Measurements from ENCODE around the gene BRCA1. TPM values are rescaled to one million over a fixed set of nuclear protein-coding genes. Genes with fewer than 3 reads are reported as not detected.
A peak's percentile ranks its signal among the peaks of the same experiment; 100 is the strongest.
"Not testable (repeated sequence)": the region's sequence is repeated elsewhere in the genome, so short reads cannot be mapped to it uniquely, and the experiment has no call there.

Gene BRCA1
- polyA plus RNA-seq, 2 of the 4 experiments (the other 2 are of a cell fraction) = 41.0 to 71.8 TPM

DNA sequence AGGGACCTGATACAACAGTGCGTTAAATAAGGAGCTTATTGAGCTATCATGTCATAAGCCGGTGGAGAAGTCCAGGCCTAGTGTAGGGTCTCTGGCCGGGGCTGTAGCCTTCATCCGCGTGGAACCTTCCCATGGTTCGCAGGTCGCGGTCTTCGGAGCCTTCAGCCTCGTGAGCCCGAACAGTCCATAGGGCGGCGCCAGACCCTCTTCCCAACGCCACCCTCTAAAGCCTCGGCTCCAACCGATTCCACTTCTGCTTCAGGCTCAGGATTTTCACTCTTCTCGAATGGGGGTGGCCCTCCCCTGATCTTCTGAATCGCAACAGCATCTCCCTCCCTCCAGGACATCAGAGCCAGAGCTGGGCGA is 10.3 kb upstream of the BRCA1 start:
- Histone ChIP-seq H3K4me3 (no peak overlapping the region), H3K4me2 (no peak overlapping the region), H3K9me3 (no peaks in the 10 kb centered on the region), H3K4me1 (no peaks in the 10 kb centered on the region), H3K27ac (no peak overlapping the region)
- 92% methylated on average over 19 of the region's 19 CpGs for WGBS (ENCODE audit: missing lambda C conversion rate)
- ATAC-seq = 0 out of 6 replicates have a peak, but pooled peaks of 1 of the 2 experiments have one; percentile 20
- DNase-seq (ENCODE audit: low read depth in 1 of 2, low spot score in 1 of 2) = no peak
- ChIA-PET CTCF (interaction anchor here (1.2 to 1.4 kb wide), 3 partner anchors 18 to 44 kb away, joined by 3 read pairs; no protein-coding TSS in a partner anchor), POLR2A (no interaction called here)
- no peak for TF ChIP-seq JUNB (IDR thresholded peaks at IDR 0.05)
- TF ChIP-seq MYC (IDR thresholded peaks at IDR 0.05; ENCODE audit: borderline replicate concordance, low read length) = no peak
- no peak for TF ChIP-seq ZSCAN20 (CRISPR knock-in tag; IDR thresholded peaks at IDR 0.05)
- TF ChIP-seq BHLHE40 (IDR thresholded peaks at IDR 0.05; ENCODE audit: low read depth, low read length) = no peak
- no peak for TF ChIP-seq NPAS2 (CRISPR knock-in tag; IDR thresholded peaks at IDR 0.05; ENCODE audit: borderline replicate concordance)
- no peak for TF ChIP-seq ESRRA (IDR thresholded peaks at IDR 0.05; ENCODE audit: borderline replicate concordance, low read length)
- TF ChIP-seq HOXB13 (CRISPR knock-in tag; IDR thresholded peaks at IDR 0.05; ENCODE audit: low read depth) = no peak
- TF ChIP-seq HDAC2 (IDR thresholded peaks at IDR 0.05) = no peak
- no peak for TF ChIP-seq PHF8 (IDR thresholded peaks at IDR 0.05; ENCODE audit: borderline replicate concordance, low read depth)
- TF ChIP-seq ZNF302 (CRISPR knock-in tag; IDR thresholded peaks at IDR 0.05) = no peak
- FAIRE-seq = no peak

DNA sequence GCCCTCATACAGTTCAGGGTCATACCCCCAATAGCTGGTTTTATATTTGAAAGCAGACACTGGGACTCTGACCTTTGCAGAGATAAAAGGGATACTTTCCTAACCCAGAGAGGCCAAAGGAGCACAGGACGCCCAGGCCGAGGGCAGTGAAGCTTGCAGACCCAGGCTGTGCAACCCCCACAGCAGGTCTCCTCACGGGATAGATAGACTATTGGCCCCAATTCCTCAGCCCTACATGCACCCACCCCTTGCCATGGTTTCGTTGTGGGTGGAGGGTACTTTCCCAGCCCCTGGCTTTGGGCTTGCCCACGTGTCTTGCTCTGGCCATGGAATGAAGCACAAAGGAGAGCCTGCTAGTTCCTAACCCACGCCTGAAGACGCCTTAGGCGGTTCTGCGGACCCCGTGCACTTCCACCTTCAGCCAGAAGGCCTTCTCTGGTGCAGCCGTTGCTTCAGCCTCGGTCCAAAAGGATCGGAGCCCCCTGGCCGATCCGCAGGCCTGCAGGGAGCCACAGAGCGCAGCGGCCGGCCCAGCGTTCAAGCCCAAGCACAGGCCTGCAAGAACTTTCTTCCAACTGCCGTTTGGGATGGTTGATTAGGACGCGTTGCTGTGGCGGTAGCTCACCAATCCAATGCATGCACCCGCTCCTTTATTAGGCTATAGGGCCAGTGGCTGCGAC is 9.8 kb upstream of the BRCA1 start:
- ChIA-PET CTCF (interaction anchor here (1.2 to 1.4 kb wide), 3 partner anchors 18 to 44 kb away, joined by 3 read pairs; no protein-coding TSS in a partner anchor), POLR2A (no interaction called here)
- no peak for DNase-seq (ENCODE audit: low read depth in 1 of 2, low spot score in 1 of 2)
- Histone ChIP-seq H3K9me3 (no peaks in the 10 kb centered on the region), H3K27ac (no peak overlapping the region), H3K4me1 (no peaks in the 10 kb centered on the region), H3K4me3 (no peak overlapping the region), H3K4me2 (no peak overlapping the region)
- TF ChIP-seq EP300 (IDR thresholded peaks at IDR 0.05) (no peak), RARB (CRISPR knock-in tag; IDR thresholded peaks at IDR 0.05) (no peak), JUNB (IDR thresholded peaks at IDR 0.05) (no peak), RAD21 (conservative IDR thresholded peaks at IDR 0.05 in 1 of 2, IDR thresholded peaks at IDR 0.05 in 1 of 2) (no peak), JUN (IDR thresholded peaks at IDR 0.05) (no peak)
- TF ChIP-seq, protein P1, sequence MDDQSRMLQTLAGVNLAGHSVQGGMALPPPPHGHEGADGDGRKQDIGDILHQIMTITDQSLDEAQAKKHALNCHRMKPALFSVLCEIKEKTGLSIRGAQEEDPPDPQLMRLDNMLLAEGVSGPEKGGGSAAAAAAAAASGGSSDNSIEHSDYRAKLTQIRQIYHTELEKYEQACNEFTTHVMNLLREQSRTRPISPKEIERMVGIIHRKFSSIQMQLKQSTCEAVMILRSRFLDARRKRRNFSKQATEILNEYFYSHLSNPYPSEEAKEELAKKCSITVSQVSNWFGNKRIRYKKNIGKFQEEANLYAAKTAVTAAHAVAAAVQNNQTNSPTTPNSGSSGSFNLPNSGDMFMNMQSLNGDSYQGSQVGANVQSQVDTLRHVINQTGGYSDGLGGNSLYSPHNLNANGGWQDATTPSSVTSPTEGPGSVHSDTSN (IDR thresholded peaks at IDR 0.05) = no peak
- TF ChIP-seq, protein P2, sequence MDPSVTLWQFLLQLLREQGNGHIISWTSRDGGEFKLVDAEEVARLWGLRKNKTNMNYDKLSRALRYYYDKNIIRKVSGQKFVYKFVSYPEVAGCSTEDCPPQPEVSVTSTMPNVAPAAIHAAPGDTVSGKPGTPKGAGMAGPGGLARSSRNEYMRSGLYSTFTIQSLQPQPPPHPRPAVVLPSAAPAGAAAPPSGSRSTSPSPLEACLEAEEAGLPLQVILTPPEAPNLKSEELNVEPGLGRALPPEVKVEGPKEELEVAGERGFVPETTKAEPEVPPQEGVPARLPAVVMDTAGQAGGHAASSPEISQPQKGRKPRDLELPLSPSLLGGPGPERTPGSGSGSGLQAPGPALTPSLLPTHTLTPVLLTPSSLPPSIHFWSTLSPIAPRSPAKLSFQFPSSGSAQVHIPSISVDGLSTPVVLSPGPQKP (IDR thresholded peaks at IDR 0.05; ENCODE audit: low read depth, low read length) = no peak
- WGBS (ENCODE audit: missing lambda C conversion rate) = 92% methylated on average over 25 of the region's 25 CpGs
- no peak for FAIRE-seq
- ATAC-seq = no peak; a peak in 1 of 6 replicates

DNA sequence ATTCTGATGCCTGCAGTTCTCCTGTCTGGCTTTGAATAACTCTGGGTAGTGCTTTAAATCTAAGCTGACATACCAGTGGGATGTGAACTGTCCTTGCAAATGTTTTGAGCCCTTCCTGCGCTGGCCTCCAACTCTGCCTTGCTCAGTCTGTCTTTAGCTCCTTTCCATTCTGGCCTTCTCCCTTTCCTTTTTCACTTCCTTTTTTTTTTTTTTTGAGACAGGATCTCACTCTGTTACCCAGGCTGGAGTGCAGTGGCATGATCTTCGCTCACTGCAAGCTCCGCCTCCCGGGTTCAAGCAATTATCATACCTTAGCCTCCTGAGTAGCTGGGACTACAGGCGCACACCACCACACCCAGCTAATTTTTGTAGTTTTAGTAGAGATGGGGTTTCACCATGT is 8.3 kb upstream of the BRCA1 start:
- not testable (repeated sequence) for H3K27ac ChIP-seq; ATAC-seq; FAIRE-seq; H3K4me2 ChIP-seq; H3K4me3 ChIP-seq; H3K9me3 ChIP-seq; H3K4me1 ChIP-seq; DNase-seq (ENCODE audit: low read depth in 1 of 2, low spot score in 1 of 2)
- 92% methylated on average over 5 of the region's 5 CpGs for WGBS (ENCODE audit: missing lambda C conversion rate)
- ChIA-PET POLR2A (interaction anchor here (0.6 kb wide), 1 partner anchor 15 kb away, joined by 3 read pairs; no protein-coding TSS in a partner anchor), CTCF (interaction anchor here (0.7 kb wide), 1 partner anchor 15 kb away, joined by 5 read pairs; no protein-coding TSS in a partner anchor)

DNA sequence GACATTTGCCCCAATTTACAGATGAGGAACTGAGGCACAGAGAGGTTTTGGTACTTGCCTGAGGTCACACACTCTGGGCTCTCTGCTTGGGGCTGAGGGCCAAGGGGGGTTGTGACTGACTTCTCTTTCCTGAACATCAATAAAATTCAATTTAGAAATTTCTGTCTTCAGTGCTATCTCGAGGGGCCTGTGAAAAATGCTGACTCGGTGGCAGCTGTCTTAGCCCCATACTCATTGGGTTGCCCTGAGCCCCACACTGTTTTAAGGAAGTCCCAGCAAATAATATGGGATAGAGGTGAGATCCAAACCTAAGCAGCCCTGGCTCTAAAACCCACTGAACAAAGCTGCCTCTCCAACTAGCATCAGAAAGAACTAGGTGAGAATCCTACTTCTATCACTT is 7.0 kb upstream of the BRCA1 start:
- ATAC-seq (no peak), FAIRE-seq (no peak), DNase-seq (ENCODE audit: low read depth in 1 of 2, low spot score in 1 of 2) (no peak)
- CTCF ChIA-PET = interaction anchor here (1.0 kb wide), 1 partner anchor 50 kb away, joined by 3 read pairs; no protein-coding TSS in a partner anchor
- H3K4me3 ChIP-seq = no peak overlapping the region
- H3K27ac ChIP-seq = no peak overlapping the region
- POLR2A ChIA-PET = no interaction called here
- H3K9me3 ChIP-seq = no peaks in the 10 kb centered on the region
- peak; percentile 75 for TF ChIP-seq MAFK (IDR thresholded peaks at IDR 0.05; ENCODE audit: partially characterized antibody)
- TF ChIP-seq, protein P3, sequence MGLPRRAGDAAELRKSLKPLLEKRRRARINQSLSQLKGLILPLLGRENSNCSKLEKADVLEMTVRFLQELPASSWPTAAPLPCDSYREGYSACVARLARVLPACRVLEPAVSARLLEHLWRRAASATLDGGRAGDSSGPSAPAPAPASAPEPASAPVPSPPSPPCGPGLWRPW (IDR thresholded peaks at IDR 0.05) = no peak
- H3K4me2 ChIP-seq = no peak overlapping the region
- 95% methylated on average over 2 of the region's 2 CpGs for WGBS (ENCODE audit: missing lambda C conversion rate)
- no peaks in the 10 kb centered on the region for H3K4me1 ChIP-seq
